ENCODE results near the gene GALNT3.

Gene GALNT3

DNA sequence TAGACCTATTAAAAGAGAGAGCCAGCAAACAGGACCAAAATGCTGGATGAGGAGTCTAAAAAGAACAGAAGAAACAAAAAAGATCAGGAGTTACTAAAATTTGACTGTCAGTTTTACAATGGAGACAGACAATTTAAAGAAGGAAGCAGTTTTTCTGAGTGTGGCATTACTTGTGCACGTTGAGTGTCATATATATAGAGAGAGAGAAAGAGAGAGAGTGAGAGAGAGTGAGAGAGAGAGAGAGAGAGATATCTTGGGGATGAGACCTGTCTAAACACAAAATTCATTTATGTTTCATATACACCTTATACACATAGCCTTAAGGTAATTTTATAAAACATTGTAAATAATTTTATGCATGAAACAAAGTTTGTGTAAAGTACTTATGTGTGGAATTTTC, 2.1 kb upstream of the GALNT3 start:
- DNase-seq, result no peak

DNA sequence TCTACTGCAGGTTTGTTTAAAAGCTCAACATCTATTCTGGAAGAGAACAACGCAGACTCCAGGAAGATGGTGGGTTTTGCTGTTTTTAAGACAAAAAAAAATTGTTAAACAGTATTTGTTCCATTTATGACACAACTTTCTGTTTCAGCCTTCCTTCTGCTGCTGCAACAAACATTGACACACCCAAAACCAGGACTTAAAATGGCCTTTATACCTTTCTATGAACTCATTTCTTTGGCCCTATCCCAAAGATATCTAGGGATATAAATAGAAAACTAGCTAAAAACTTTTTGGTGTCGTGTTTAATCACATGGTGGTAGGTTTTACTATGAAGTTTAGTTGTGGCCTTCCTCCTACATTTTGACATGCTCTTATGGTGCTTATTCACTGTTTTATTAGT, 964 bp upstream of the GALNT3 start:
- DNase-seq, result no peak

DNA sequence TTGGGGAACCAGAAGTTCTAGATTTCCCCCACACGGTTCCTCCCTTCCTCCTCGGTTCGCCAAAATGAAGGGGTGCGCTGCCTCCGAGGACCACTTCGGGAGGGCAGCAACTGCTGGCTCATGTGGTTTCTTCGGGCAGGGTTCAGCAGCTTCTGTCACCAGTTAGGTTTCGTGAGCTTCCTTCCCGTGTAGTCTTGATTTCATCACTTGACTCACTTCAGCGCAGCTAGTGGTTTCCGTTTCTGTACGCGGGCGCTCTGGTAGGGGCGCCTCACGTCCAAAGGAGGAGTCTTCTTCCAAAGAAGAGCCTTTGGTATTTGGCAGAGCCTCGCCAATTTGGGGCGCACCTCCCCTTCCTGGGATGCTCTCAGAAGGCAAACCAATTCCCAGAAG, 485 bp upstream of the GALNT3 start:
- peak; percentile 37 to 69 for DNase-seq

DNA sequence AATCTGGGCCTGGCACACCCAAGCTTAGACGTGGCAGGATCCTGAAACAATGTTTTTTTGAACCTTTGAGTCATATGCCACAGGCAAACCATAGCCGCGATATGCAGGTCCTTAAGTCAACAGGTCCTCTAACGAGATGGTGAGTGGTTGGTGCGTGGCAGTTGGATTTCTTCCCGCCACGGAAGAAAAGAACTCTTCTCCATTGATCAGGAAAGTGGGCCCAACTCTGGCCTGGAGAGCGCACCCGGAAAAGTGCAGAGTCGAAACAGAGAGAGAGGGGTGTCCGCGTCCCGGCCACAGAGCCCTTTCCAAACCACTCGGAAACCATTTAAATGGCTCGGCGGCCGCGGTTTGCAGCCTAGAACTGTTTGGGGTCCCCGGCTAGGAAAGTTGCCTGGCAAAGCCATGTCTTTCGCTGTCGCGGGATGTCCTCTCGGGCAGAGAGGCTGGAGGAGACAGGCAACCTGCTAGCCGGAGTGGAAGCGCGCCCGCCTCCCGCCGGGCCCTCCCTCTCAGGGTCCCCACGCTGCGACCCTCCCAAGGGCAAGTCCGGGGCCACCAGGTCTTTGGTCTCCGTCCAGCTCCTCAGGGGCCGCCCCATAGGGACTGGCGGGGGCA, 777 bp downstream of the GALNT3 start:
- peak; percentile 44 to 68 for DNase-seq

DNA sequence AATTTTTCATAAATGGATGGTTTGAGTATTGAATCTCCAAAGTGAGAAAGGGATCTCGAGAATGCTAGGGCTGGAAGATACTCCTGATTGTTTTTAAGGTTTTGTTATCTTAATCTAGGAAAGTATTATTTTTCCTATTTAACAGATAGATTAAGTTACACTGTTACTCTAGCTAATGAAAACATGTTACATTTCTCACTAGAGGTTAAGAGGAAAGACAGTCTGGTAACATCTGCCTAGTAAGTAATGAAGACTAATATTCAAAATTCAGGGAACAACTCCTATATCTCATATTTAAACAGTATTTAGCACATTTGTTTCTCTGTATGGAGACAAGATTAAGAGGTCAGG, 2.0 kb downstream of the GALNT3 start:
- no peak for DNase-seq

DNA sequence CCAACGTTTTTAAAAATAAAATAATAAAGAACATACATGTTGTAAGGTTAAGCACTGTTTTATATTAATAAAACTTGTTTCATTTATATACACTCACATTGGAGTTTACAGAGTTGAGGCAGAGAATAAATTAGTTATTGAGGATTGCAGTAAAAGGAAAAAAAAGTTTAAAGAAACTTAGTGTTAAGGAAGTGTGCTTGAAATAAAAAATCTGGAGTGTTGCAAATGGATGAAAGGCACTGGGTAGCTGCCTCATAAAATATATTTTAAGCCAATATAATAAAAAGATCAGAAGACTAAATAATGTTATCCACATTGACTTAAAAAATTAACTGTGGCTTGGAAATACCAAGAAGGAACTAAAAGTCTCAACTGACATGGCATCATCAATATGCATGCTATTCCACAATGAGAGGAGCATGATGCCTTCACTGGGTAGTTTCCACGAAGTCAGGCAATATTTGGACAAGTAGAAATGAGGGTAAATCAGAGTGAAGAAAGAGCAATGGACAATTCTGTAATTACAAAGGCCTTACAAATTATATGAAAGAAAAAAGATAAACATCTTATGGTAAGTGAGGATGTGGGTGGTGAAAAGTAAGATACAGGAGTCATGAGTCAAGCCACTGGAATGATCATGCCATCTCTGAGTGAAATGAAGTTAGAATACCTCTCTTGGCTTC, 2.5 kb downstream of the GALNT3 start:
- DNase-seq, result no peak

DNA sequence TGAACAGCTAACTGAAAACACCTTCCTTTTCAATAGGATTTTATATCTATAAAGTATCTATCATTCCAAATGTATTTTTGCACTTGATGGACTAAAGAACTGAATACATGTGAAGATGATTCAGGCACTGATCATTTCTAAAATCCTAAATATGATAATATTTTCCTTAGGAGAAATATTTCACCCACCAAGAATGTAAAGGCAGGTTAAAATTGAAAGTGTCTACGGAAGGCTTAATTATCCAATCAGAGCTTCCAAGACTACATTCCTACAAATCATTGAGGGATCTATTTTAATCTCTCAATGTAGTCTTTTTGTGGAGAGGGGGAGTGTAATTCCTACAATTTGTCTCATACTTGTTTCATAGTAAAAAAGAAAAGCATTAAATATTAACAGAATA, 3.6 kb downstream of the GALNT3 start:
- DNase-seq, result no peak

DNA sequence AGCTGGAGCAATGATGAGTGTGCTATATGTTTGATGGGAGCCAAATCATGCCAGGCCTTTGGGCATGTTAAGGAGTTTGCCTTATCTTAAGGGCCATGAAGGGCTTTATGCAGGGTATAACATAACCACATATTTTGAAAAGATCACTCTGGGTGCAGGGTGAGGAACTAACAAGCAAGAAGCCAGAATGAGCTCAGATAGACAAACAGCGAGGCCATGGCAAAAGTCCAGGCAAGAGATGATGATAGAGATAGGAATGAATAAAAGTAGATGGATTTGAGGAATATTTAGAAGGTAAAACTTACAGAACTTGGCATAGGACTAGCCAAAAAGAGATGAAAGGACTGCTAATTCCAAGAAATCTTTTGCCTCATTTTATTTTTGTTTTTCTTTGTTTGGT, 6.7 kb downstream of the GALNT3 start:
- DNase-seq, result no peak

DNA sequence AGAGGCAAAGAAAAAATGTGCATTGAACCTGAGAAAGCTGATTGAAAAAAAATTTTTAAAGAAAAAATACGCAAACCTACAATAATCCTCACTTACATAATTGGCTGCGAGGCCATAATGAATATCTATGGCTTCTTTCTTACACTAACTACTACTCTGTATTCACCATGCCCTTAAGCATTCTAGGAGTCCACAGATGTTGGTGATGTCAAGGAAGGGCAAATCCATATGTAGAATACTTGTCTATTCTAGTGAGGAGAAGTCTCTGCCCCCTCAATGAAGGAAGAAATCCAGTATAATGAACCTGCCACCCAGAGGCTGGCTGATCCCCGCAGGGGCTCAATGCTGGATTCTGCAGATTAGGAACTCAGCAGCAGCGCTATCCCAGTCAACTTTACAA, 14.3 kb downstream of the GALNT3 start:
- no peak for DNase-seq

DNA sequence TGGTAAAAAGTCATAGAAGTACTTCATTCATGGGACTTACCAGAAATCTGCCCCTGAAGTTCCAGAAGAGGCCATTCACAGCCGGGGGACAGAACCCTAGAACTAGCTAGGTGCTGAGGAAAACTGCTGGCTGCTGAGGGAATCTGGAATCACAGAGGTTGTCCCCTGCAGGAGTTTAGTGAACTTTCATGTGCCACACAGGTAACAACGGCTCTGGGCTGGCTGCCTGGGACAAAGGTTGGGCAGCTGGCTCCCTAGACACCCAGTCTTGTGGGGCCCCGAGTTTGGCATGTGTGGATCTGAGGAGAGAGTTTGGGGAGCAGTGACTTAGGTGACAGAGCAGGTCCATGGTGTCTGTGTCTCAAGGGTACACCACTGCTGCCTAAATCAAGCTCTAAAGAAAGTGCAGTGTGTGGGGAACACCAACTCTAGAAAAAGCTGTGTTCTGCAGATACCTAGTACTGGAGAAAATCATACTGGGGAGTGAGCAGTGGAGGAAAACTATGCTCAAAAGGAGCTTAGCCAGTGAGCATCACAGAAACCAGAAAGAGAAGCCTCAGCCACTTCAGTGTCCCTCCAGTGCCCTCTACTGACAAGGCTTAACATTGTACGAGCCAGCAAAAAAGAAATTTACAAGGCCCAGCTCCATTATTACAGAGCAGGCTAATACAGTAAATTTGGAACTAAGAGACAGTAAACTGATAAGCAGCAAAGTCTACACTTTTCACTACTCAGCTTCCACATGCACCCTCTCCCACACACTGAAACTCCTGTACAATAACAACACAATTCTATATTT, 15.2 kb downstream of the GALNT3 start:
- peak in 1 of 2 experiments; percentile 6 for DNase-seq

DNA sequence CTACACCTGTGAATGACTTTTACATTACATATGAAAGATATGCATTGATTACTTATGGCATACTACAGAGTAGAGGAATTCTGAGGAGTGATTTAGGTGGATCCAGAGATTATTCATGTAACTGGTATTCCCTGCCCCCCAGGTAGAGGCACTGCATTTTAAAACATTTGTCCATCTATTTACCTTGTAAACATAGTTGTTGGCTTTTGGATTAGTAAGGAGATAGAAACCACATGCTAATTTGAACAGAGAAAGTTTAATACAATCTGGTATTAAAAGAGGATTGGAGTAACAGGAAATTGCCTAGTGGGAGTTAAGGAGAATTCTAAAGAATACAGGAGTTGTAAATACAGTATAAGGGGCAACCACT, 15.9 kb downstream of the GALNT3 start:
- DNase-seq, result no peak

DNA sequence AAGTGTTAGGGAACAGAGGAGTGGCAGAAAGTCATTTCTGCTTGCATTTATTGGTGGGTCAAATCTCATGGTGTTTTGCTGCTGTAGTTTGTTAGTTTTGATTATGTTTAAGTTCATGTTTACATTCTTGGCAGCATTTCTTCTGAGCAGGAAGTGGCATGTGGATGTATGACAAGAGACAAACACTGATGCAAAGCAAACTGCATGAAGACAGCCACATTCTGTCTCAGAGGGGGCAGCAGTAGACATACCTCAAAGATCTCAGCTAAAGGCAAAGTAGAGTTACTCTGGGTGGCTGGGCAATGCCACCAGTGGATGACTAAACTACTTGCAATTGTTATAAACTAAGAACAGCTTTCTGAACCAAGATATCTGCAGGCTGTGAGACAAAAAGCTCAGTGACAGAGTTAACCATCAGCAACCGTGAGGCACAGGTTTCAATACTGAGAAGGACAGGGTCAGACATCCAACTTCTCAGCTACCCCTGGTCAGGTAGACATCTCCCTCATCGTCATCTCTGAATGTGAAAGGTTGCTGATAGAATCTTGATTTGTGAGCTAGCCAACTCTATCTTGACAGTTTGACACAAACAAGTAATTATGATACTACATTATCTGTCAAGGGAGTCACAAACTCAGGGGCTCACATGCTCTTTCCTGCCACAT, 16.4 kb downstream of the GALNT3 start:
- DNase-seq, result no peak

DNA sequence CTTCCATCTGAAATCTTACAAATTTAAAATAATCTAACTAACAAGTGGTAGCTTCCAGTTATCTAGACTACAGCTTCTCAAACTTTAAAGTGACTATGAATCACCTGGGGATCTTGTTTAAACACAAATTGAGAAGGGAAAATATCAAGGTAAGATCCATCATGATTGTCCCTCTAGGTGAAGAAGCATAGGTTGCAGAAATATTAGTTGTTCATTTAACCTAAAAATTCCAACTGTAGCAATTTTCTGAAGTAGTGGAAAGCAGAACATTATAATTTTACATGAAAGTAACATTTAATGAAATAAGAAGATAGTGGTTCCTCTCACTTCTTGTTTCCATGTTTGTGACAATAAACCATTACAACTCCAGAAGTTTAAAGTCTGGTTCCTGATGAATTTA, 17.3 kb downstream of the GALNT3 start:
- DNase-seq, result no peak

DNA sequence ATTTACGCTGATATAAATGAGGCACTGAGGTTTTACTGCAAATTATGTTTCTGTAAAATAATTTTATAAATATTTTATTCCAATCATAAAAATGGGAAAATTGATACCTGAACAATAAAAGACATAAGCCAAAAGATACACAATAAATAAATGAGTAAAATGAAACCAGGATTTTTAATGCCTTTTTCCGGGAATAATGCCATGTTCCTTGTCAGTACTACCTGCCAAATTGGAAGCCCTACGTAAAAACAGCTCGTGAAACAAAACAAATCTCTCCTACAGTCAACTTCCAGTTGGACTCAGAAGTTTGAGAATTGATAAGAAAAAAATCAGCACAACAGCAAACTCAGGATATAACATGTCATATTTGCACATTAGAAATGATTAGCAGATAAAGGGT, 18.0 kb downstream of the GALNT3 start:
- no peak for DNase-seq

DNA sequence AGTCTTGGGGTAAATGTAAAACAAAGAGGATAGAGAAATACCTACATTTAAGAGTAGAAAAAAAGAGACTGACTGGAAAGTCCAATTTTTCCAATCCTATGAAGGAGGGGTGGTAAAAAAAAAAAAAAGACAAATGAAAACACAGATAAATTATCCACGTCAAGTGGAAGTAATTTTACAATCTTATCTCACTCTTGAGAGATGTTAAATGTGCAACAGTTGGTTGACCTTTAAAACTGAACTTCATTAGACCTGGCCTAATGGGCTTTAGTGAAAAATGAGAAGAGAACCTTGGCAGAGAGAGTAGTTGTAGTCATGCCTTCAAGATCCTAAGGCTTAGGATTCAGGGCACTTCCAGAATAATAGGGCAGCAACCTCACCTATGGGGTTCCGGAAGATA, 20.4 kb downstream of the GALNT3 start:
- no peak for DNase-seq

DNA sequence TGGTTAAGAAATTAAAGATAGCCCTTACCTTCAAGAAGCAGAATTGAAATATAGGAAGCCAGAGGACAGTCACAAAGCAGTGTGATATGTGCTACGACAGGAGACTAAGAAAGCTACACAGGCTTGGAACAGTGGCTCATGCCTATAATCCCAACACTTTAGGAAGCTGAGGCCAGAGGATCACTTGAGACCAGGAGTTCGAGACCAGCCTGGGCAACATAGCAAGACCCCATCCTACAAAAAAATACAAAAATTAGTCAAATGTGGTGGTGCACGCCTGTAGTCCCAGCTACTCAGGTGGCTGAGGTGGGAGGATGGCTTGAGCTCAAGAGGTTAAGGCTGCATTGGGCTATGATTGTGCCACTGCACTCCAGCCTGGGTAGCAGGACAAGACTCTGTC, 21.9 kb downstream of the GALNT3 start:
- DNase-seq, result no peak

DNA sequence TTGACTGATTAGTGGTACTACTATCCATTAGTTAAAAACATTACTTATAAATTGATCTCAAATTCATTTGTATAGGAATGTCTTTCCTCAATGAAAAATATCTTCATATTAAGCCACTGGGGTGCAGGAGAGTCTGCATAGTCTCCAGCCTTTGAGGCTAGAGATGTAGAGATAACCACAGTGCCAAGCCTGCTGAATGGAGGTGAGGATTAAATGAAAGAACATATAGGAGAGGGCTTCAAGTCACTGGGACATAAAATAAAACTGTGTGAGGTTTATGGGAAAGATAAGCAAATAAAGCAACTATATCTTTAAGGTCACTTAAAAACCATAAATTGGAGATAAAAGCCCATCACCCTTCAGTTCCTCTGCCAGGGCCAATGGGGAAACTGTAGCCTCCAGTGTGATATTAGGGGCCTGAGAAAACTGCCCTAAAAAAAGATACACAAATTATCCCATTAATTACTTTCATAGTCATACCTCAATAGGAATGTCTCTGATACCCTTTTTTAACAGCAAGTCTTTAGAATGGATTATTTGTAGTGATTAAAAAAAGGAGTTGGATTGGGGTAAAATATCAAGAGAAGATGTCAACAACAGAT, 27.6 kb downstream of the GALNT3 start:
- DNase-seq, result peak; percentile 23 to 48

DNA sequence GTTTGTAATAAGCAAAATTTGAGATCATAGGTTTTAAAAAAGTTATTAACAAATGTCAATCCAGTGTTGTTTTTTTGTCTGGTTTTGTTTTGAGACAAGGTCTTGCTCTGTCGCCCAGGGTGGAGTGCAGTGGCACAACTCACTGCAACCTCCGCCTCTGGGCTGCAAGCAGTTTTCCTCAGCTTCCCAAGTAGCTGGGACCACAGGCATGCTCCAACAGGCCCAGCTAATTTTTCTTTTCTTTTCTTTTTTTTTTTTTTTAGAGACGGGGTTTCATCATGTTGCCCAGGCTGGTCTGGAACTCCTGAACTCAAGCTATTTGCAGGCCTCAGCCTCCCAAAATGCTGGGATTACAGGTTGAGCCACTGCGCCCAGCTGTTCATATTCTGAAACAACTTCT, 31.3 kb downstream of the GALNT3 start:
- no peak for DNase-seq

DNA sequence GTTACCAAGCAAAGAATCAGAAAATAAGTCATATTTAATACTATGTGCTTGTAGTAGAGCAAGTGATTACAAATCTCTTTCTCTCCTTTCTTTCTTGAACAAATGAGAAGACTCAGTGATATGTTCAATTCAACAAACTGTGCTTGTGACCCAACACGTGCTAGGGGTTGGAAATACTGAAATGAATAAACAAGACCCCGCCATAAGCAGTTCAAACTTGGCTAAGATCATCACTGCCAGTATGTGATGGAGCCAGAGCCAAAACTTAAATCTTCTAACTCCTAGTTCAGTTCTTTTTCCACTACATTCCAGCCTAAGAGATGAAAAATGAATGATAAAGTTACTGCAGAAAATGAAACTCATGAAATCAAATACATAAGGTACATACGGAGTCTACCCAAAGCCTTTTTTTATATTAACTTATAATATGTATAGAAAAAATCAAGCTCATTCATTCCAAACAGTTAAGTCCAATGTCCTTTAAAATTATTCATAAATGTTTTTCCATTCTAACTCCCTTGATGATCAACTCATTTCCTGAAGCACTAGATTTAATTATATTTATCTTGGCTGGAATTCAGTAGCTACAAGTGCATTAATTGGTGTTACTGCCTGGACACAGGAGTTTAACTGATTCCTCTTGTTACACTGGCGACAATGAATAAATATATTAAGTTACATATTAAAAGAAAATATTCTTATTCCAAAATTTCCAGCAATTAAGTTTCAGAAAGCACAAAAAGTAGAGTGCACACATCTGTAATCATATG, 36.0 kb downstream of the GALNT3 start:
- no peak for DNase-seq

DNA sequence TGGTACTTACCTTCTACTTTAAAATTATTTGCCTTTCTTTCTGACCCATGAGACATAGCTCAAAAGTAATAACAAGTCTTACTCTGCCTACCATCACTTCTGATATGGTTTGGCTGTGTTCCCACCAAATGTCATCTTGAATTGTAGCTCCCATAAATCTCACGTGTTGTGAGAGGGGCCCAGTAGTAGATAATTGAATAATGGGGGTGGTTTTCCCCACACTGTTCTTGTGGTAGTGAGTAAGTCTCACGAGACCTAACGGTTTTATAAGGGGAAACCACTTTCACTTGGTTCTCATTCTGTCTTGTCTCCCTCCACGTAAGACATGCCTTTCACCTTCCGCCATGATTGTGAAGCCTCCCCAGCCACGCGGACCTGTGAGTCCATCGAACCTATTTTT, 47.5 kb downstream of the GALNT3 start:
- DNase-seq, result no peak

DNA sequence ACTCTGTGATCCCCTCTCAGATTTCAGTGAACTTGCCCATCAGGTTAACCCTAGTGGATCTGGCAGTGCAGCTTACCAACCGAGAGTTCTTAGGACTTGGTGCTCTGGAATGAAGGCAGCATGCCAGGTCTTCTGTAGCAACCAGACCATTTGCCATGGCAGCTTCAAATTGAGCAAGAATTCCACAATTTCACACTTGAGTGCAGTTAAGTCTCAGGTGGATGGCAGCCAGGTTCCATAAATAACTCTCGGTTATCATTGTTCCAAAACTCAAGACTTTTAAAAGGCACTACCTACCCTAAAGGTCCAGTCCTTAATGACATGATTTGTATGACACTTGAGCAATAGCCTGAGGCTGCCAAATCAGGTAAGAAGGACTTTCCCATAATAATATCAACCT, 48.1 kb downstream of the GALNT3 start:
- no peak for DNase-seq

DNA sequence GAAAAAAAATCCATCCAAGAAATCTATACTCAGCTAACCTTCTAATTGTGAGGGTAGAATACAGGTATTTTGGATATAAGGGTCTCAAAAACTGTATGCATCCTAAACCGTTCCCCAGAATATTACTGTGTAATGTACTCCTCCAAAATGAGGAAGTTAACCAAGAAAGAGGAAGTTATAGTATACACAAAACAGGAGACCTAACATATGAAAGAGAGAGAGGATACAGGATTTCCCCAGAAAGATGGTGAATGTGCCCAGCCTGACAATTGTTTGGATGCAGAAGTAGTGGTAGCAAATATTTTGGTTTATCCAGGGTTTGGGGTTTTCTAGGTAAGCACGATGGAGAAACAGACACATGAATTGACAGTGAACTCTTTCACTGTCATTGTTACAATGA, 50.6 kb downstream of the GALNT3 start:
- DNase-seq, result no peak

DNA sequence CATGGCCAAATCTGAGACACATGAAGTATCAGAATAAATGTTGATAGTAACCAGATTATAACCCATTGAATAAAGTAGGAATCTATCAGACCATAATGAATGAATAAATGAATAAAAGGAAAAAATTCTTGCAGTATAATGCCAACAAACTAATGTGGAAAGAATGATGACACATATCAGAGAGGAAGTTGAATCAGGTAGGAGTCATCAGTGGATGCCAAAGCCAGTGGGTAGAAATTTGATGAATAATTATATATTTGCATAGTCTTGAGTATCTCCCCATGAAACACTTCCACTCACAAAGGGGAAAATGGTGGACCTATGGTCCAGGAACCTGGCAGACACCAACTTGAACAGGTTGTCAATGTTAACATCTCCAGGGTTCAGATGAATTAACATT, 68.6 kb downstream of the GALNT3 start:
- DNase-seq, result no peak
